ENCODE measurements around the gene ATP9A. TPM values are rescaled to one million over a fixed set of nuclear protein-coding genes. Genes with fewer than 3 reads are reported as not detected.

ATP9A gene
- total and polyA plus RNA-seq, 2 of the 8 experiments (the other 6 are each of a cell fraction or from before 2014, with no cell fraction given), result 5.0 to 6.4 TPM

GRCh38 chr20:51587145-51587544 lies 181.0 kb downstream of the ATP9A start:
- Histone ChIP-seq H2BK15ac (ENCODE audit: low read length) (no peak overlapping the region), H3K27ac (ENCODE audit: low read depth, low read length) (no peak overlapping the region), H2BK12ac (ENCODE audit: low read depth, low read length) (no peak overlapping the region), H3K9ac (replicated peaks in 1 of 4; ENCODE audit: extremely low read depth in 1 of 4, low read depth in 3 of 4, low read length in 3 of 4) (no peak overlapping the region), H3K27me3 (replicated peaks in 1 of 4; ENCODE audit: control insufficient read depth in 3 of 4, extremely low read depth in 1 of 4, insufficient read depth in 3 of 4, low read length in 3 of 4) (no peaks in the 10 kb centered on the region), H3K14ac (ENCODE audit: insufficient read length) (no peak overlapping the region), H3K4me3 (ENCODE audit: extremely low read depth in 1 of 4, insufficient read depth in 2 of 4, low read depth in 3 of 4, low read length in 4 of 4) (no peak overlapping the region), H3K23ac (ENCODE audit: insufficient read length) (no peak overlapping the region), H3K79me2 (ENCODE audit: control insufficient read depth in 1 of 2, insufficient read depth in 2 of 2, low read length in 2 of 2) (no peaks in the 10 kb centered on the region), H3K56ac (replicated peaks; ENCODE audit: insufficient read length, low read depth, low read length) (no peak overlapping the region), H3K79me1 (ENCODE audit: low read depth, low read length) (no peaks in the 10 kb centered on the region), H4K8ac (ENCODE audit: extremely low read depth, insufficient read depth, low read length) (no peak overlapping the region), H2BK5ac (ENCODE audit: low read depth, low read length) (no peak overlapping the region), H3K18ac (ENCODE audit: extremely low read depth, low read length) (no peak overlapping the region), H2BK20ac (ENCODE audit: low read length) (no peak overlapping the region), H2BK120ac (replicated peaks; ENCODE audit: low read depth, low read length) (no peak overlapping the region), H2AK5ac (ENCODE audit: low read depth, low read length) (no peak overlapping the region), H3K9me3 (ENCODE audit: insufficient read depth in 2 of 2, low read depth in 1 of 2, low read length in 1 of 2) (no peaks in the 10 kb centered on the region), H4K20me1 (replicated peaks in 1 of 2; ENCODE audit: control insufficient read depth in 1 of 2, insufficient read depth in 2 of 2, low read length in 2 of 2) (no peaks in the 10 kb centered on the region), H3K4me2 (ENCODE audit: insufficient read depth in 1 of 2, low read depth in 2 of 2, low read length in 2 of 2) (no peak overlapping the region), H2AFZ (ENCODE audit: low read length) (no peak overlapping the region), H3K23me2 (ENCODE audit: low read depth, low read length) (no peaks in the 10 kb centered on the region), H3K36me3 (ENCODE audit: control insufficient read depth in 2 of 4, insufficient read depth in 4 of 4, low read length in 3 of 4) (no peaks in the 10 kb centered on the region), H4K91ac (replicated peaks; ENCODE audit: insufficient read length, low read length) (no peak overlapping the region), H3K4ac (replicated peaks; ENCODE audit: insufficient read length, low read depth, low read length) (no peak overlapping the region), H3K4me1 (replicated peaks in 1 of 4; ENCODE audit: control insufficient read depth in 3 of 4, insufficient read depth in 4 of 4, low read length in 3 of 4) (no peaks in the 10 kb centered on the region), H4K5ac (ENCODE audit: insufficient read length, low read depth, low read length) (no peak overlapping the region)
- WGBS, 2 experiments (ENCODE audit: extremely low coverage in 1 of 2, insufficient coverage in 1 of 2, insufficient read length in 1 of 2, insufficient replicate concordance in 2 of 2, low coverage in 1 of 2, low lambda C conversion rate in 2 of 2, missing lambda C conversion rate in 1 of 2), result 94% methylated on average over 4 of the region's 4 CpGs; no CpG with 5 or more reads in 1 of the 2 experiments
- no peak for DNase-seq (ENCODE audit: low read depth in 1 of 2, low spot score in 2 of 2)
- ChIA-PET CTCF (ENCODE audit: partially characterized antibody) (interaction anchor here (1.4 to 1.7 kb wide), 2 partner anchors 8 to 11 kb away, joined by 5 to 7 read pairs; no protein-coding TSS in a partner anchor), POLR2A (ENCODE audit: partially characterized antibody) (no interaction called here)
- FAIRE-seq, result no peak
- TF ChIP-seq POLR2A (IDR thresholded peaks at IDR 0.05; ENCODE audit: control extremely low read depth in 1 of 2, low read depth in 2 of 2, low read length in 2 of 2), result no peak
- TF ChIP-seq TEAD4 (IDR thresholded peaks at IDR 0.05; ENCODE audit: low read depth, low read length), result no peak
- TF ChIP-seq NRF1 (IDR thresholded peaks at IDR 0.05; ENCODE audit: low read depth, low read length), result no peak
- no peak for TF ChIP-seq FOSL1 (IDR thresholded peaks at IDR 0.05; ENCODE audit: insufficient read depth, low read depth, low read length)
- TF ChIP-seq CBX8 (IDR thresholded peaks at IDR 0.05; ENCODE audit: borderline replicate concordance, low read depth, low read length), result no peak
- no peak for TF ChIP-seq EP300 (IDR thresholded peaks at IDR 0.05; ENCODE audit: borderline replicate concordance in 1 of 2, low read depth in 2 of 2, low read length in 2 of 2)
- no peak for TF ChIP-seq CREB1 (IDR thresholded peaks at IDR 0.05)
- TF ChIP-seq POU5F1 (IDR thresholded peaks at IDR 0.05; ENCODE audit: low read depth, low read length), result no peak
- no peak for TF ChIP-seq JUND (IDR thresholded peaks at IDR 0.05; ENCODE audit: low read length)
- no peak for TF ChIP-seq RFX5 (IDR thresholded peaks at IDR 0.05; ENCODE audit: borderline replicate concordance, low read depth, low read length)
- no peak for TF ChIP-seq SP4 (IDR thresholded peaks at IDR 0.05; ENCODE audit: low read length)
- TF ChIP-seq YY1 (IDR thresholded peaks at IDR 0.05; ENCODE audit: low read depth, low read length), result no peak
- no peak for TF ChIP-seq SIX5 (IDR thresholded peaks at IDR 0.05; ENCODE audit: low read depth, low read length)
- no peak for TF ChIP-seq CTBP2 (IDR thresholded peaks at IDR 0.05; ENCODE audit: borderline replicate concordance, insufficient read depth, insufficient read length, low read length)
- no peak for TF ChIP-seq ATF3 (IDR thresholded peaks at IDR 0.05; ENCODE audit: insufficient read depth, low read depth, low read length)
- no peak for TF ChIP-seq POLR2AphosphoS5 (IDR thresholded peaks at IDR 0.05; ENCODE audit: low read depth, low read length)

Measured in H1 (cell line).